BE2C (cell line): Measurements from ENCODE around the gene UBL3.

Experiments
- DNase-seq: peaks from one replicate; pipeline ENCODE4 v3.0.0-alpha.2; 2020
- H3K27me3 ChIP-seq: fragments of 250-450 bp; sonication (Bioruptor Pico); 2 replicates; pipeline ENCODE4 v1.5.1; 2020; ENCODE audit warnings: mild to moderate bottlenecking
- H3K36me3 ChIP-seq: fragments of 250-450 bp; sonication (Bioruptor Pico); 2 replicates; pipeline ENCODE4 v1.5.1; 2020; ENCODE audit warnings: mild to moderate bottlenecking
- H3K4me1 ChIP-seq: fragments of 250-450 bp; sonication (Bioruptor Pico); 2 replicates; pipeline ENCODE4 v1.5.1; 2020
- H3K4me3 ChIP-seq: 2 replicates; pipeline ENCODE4 v1.5.1; 2011; ENCODE audit warnings: low read depth, low read length
- H3K9me3 ChIP-seq: fragments of 250-450 bp; sonication (Bioruptor Pico); 2 replicates; pipeline ENCODE4 v1.5.1; 2020
- TF ChIP-seq, protein P1 (sequence below): IDR thresholded peaks from 2 replicates; pipeline ENCODE4 v1.5.1; 2012; ENCODE audit warnings: mild to moderate bottlenecking, low read depth, low read length

Gene UBL3

DNA sequence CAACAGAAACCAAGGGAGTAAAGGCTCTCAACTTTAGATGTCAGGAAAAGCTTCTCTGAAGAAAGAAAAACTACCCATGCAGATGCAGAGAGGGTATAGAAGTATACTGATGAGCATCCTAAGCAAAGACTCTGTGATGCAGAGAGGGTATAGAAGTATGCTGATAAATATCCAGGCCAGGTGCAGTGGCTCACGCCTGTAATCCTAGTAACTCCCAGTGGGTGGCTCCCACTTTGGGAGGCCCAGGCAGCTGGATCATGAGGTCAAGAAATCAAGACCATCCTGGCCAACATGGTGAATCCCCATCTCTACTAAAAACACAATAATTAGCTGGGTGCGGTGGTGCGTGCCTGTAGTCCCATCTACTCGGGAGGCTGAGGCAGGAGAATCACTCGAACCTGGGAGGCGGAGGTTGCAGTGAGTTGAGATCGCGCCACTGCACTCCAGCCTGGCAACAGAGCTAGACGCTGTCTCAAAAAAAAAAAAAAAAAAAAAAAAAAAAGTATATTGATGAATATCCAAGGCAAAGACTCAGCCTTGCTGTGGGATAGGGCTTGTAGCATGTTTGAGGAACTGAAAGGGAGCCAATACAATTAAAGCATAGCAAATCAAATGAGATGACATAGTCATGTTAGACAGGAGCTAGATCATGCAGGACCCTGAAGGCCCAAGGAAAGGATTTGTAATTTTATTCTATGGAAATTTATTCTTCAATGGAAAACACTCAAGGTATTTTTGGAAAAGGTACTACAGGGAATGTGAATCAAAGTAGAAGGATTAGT is 14.9 kb downstream of the UBL3 start:
- Histone ChIP-seq H3K36me3 (no peaks in the 10 kb centered on the region), H3K9me3 (no peaks in the 10 kb centered on the region), H3K27me3 (no peaks in the 10 kb centered on the region), H3K4me1 (no peaks in the 10 kb centered on the region), H3K4me3 (no peak overlapping the region)
- TF ChIP-seq, protein P1, sequence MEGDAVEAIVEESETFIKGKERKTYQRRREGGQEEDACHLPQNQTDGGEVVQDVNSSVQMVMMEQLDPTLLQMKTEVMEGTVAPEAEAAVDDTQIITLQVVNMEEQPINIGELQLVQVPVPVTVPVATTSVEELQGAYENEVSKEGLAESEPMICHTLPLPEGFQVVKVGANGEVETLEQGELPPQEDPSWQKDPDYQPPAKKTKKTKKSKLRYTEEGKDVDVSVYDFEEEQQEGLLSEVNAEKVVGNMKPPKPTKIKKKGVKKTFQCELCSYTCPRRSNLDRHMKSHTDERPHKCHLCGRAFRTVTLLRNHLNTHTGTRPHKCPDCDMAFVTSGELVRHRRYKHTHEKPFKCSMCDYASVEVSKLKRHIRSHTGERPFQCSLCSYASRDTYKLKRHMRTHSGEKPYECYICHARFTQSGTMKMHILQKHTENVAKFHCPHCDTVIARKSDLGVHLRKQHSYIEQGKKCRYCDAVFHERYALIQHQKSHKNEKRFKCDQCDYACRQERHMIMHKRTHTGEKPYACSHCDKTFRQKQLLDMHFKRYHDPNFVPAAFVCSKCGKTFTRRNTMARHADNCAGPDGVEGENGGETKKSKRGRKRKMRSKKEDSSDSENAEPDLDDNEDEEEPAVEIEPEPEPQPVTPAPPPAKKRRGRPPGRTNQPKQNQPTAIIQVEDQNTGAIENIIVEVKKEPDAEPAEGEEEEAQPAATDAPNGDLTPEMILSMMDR = peak; percentile 12
- no peak for DNase-seq

DNA sequence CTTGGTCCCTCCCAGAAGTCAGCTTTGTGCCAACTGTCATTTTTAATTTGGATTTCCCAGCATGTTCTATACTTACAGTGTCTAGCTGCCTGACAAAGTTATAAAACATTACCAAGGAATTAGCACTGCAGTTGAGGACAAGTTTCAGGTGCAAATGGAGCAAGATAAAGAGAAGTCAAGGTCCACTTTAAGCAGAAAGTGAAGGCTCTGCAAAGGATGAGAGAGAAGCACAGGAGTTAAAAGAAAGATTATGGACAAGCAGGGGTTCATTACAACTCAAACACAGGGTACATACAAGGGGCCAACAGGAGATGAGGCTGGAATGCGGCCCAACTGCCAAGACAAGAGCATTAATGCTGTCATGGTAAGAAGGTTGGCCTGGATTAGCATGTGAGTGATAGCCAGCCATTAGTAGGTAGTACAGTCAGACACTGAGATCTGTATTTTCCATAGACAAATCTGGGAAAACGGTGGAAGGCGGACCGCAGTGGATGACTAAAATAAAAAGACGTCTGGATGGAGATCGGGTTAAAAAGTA is 17.6 kb downstream of the UBL3 start:
- TF ChIP-seq, protein P1 = no peak
- no peak for DNase-seq
- H3K4me1 ChIP-seq = no peaks in the 10 kb centered on the region

DNA sequence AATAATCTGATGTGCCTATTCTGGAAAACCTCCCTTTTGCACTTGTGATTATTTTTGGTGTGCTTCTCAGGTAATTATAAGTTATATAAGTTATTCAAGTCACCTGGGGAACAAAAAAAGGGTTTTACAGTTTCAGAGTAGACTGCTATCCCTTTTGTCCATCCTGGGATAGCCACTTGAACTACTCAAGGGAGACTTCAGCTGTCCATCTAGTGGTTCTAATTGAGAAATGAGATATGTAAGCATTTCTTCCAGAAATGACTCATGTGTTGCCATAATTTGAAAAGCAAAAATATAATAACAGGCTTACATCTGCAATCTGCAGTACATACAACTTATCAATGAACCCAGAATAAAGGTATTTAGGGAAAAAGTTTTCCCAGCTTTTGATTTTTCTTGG is 20.4 kb downstream of the UBL3 start:
- TF ChIP-seq, protein P1 = no peak
- Histone ChIP-seq H3K36me3 (no peaks in the 10 kb centered on the region), H3K27me3 (no peaks in the 10 kb centered on the region), H3K9me3 (no peaks in the 10 kb centered on the region), H3K4me3 (no peak overlapping the region), H3K4me1 (no peaks in the 10 kb centered on the region)
- DNase-seq = no peak

More for the DNA sequence above, 17.6 kb downstream of the UBL3 start:
- H3K9me3 ChIP-seq = no peaks in the 10 kb centered on the region
- H3K36me3 ChIP-seq = no peaks in the 10 kb centered on the region
- H3K4me3 ChIP-seq = no peak overlapping the region
- no peaks in the 10 kb centered on the region for H3K27me3 ChIP-seq

DNA sequence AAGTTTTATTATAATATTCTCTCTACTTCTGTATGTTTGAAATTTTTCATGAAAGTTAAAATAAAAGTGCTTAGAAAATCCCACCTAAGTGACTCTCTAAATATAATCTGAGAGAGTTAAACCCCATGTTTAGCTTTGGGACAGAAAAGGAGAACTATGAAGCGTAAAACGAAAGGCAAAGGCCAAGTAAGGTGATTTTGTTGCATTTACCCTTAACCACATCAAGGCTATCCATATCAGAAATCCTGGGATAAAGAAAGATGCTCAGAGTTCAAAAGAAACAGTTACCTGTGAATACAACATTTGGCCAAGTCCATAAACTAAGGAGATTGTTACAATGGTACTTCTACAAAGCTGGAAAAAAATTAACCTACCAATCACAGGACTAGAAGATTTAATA is 31.3 kb downstream of the UBL3 start:
- H3K27me3 ChIP-seq = no peaks in the 10 kb centered on the region
- TF ChIP-seq, protein P1 = no peak
- DNase-seq = no peak
- H3K4me3 ChIP-seq = no peak overlapping the region
- no peaks in the 10 kb centered on the region for H3K9me3 ChIP-seq
- H3K4me1 ChIP-seq = peaks cover 3% of the 10 kb centered on the region
- no peaks in the 10 kb centered on the region for H3K36me3 ChIP-seq

DNA sequence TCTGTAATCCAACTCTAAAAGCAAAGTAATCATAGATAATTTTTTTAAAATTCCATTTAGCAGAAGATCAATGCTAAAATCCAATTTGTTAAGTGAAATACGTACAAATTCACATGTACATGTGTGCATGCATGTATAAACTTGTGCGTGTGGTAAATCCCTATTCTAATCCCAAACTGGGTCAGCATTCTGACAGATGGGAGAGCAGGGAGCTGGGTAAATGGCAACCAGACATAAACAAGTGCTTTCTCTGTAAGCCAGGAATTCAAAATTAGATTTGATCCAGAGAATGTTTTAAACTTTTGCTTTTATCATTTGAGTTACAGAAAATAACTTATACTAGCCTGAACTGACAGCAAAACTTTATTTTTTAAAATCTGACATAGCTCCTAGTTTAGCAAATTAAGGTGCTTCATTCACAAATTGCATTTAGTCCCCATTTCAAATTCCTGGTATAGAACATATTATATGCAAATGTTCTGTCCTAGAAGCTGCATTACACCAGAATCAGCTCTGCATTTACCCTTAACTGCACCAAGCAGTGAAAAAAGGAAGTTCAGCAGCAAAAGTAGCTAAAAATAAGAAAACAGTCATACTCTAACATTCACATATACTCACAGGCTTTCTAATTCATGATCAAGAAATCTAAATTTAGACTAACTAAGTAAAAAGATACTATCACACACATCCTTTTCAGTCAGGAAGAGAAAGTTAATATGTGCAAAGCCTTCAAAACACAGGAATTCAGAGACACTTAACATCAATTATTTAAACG is 32.6 kb downstream of the UBL3 start:
- TF ChIP-seq, protein P1 = no peak
- no peak for DNase-seq
- no peak overlapping the region for H3K4me3 ChIP-seq

More for the DNA sequence above, 32.6 kb downstream of the UBL3 start:
- Histone ChIP-seq H3K36me3 (no peaks in the 10 kb centered on the region), H3K27me3 (no peaks in the 10 kb centered on the region), H3K4me1 (peaks cover 3% of the 10 kb centered on the region), H3K9me3 (no peaks in the 10 kb centered on the region)
